Cerebellar nuclear complex (tissue), 1 donor: ENCODE measurements around the gene TEX36.
"Not testable (repeated sequence)": the region's sequence is repeated elsewhere in the genome, so short reads cannot be mapped to it uniquely, and the experiment has no call there.

Source experiments
- DNase-seq, 2 experiments: peaks; one replicate each; lab custom pipeline; 2025; lab: John Stamatoyannopoulos, UW

Gene TEX36

GRCh38 chr10:125629758-125630376 is 53.1 kb downstream of the TEX36 start:
- no peak for DNase-seq

- no peak for DNase-seq
These were observed 54.6 kb downstream of the TEX36 start for GRCh38 chr10:125628104-125629049.

- DNase-seq = no peak
These were observed 55.3 kb downstream of the TEX36 start for GRCh38 chr10:125627646-125628045.

- no peak for DNase-seq
These were observed 56.3 kb downstream of the TEX36 start for GRCh38 chr10:125626671-125627070.

GRCh38 chr10:125625586-125625985 is 57.4 kb downstream of the TEX36 start:
- DNase-seq = no peak

- no peak for DNase-seq
These were observed 58.2 kb downstream of the TEX36 start for GRCh38 chr10:125624800-125625199.

GRCh38 chr10:125621052-125621451 is 61.9 kb downstream of the TEX36 start:
- DNase-seq = no peak

GRCh38 chr10:125620401-125620800 is 62.6 kb downstream of the TEX36 start:
- no peak for DNase-seq

- DNase-seq = not testable (repeated sequence)
These were observed 69.9 kb downstream of the TEX36 start for GRCh38 chr10:125613062-125613461.

- no peak for DNase-seq
These were observed 71.2 kb downstream of the TEX36 start for GRCh38 chr10:125611756-125612155.

GRCh38 chr10:125611216-125611615 is 71.7 kb downstream of the TEX36 start:
- DNase-seq = no peak

- no peak for DNase-seq
These were observed 73.1 kb downstream of the TEX36 start for GRCh38 chr10:125609859-125610258.

GRCh38 chr10:125608474-125608873 is 74.5 kb downstream of the TEX36 start:
- DNase-seq = no peak

GRCh38 chr10:125607689-125608290 is 75.2 kb downstream of the TEX36 start:
- no peak for DNase-seq

GRCh38 chr10:125606414-125607010 is 76.5 kb downstream of the TEX36 start:
- no peak for DNase-seq
